HFF-Myc (cell line): ENCODE results near the gene BRD3.

Experiments used
- DNase-seq: peaks from one replicate; pipeline ENCODE4 v3.0.0-alpha.2; 2011; ENCODE audit warnings: low read depth; ENCODE audit errors: extremely low read depth
- H3K4me3 ChIP-seq: replicated peaks from 2 replicates; pipeline ENCODE4 v1.5.1; 2011; ENCODE audit warnings: low read depth, mild to moderate bottlenecking, control low read depth, low read length
- TF ChIP-seq, protein P1 (sequence below): IDR thresholded peaks from 2 replicates; pipeline ENCODE4 v1.5.1; 2012; ENCODE audit warnings: mild to moderate bottlenecking, low read depth, low read length, control low read depth; ENCODE audit errors: missing control alignments

The BRD3 gene

GRCh38 chr9:133987446-133987788 lies 80.4 kb downstream of the BRD3 start:
- no peak overlapping the region for H3K4me3 ChIP-seq
- TF ChIP-seq, protein P1, sequence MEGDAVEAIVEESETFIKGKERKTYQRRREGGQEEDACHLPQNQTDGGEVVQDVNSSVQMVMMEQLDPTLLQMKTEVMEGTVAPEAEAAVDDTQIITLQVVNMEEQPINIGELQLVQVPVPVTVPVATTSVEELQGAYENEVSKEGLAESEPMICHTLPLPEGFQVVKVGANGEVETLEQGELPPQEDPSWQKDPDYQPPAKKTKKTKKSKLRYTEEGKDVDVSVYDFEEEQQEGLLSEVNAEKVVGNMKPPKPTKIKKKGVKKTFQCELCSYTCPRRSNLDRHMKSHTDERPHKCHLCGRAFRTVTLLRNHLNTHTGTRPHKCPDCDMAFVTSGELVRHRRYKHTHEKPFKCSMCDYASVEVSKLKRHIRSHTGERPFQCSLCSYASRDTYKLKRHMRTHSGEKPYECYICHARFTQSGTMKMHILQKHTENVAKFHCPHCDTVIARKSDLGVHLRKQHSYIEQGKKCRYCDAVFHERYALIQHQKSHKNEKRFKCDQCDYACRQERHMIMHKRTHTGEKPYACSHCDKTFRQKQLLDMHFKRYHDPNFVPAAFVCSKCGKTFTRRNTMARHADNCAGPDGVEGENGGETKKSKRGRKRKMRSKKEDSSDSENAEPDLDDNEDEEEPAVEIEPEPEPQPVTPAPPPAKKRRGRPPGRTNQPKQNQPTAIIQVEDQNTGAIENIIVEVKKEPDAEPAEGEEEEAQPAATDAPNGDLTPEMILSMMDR, result no peak
- no peak for DNase-seq

- no peak overlapping the region for H3K4me3 ChIP-seq
- no peak for DNase-seq
- TF ChIP-seq, protein P1, result no peak
Measured at GRCh38 chr9:133986774-133987445, 80.9 kb downstream of the BRD3 start.

- H3K4me3 ChIP-seq, result no peak overlapping the region
- no peak for DNase-seq
- TF ChIP-seq, protein P1, result no peak
Measured at GRCh38 chr9:133986061-133986460, 81.8 kb downstream of the BRD3 start.

DNA sequence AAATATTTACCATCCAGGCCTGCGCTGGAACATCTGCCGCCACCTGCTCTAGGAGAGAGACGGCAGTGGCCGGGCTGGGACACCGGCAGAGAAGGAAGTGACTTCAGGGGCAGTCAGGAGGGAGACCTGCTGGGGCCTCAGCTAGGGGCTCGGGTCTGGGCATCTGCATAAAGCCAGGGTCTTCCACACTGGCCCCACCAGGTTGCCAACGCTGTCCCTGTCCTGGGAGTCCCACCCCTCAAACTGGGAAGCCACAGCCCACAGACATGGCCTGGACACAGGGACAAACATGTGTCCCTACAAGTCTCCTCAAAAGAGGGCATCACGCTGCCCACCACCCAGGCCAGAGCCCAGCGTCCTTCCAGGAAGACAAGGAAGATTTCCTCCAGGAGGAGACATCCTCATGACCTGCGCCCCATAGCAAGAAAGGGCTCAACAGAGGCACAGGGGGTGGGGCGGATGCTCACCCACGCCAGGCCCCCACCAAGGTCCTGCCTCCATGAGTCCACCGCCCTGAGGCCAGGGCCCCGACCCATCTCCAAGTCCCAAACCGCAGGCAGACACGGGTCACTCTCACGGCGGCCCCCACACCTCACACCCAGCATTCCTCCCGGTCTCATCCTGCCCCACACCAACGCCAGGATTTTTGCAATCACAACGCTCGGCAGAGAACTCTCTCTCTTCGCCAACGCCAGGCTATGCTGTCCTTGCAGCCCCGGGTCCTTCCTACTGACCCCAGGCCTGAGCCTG lies 84.7 kb downstream of the BRD3 start:
- no peak overlapping the region for H3K4me3 ChIP-seq
- TF ChIP-seq, protein P1, result no peak
- no peak for DNase-seq

GRCh38 chr9:133981958-133982681 lies 85.7 kb downstream of the BRD3 start:
- DNase-seq, result no peak
- H3K4me3 ChIP-seq, result no peak overlapping the region
- TF ChIP-seq, protein P1, result no peak

DNA sequence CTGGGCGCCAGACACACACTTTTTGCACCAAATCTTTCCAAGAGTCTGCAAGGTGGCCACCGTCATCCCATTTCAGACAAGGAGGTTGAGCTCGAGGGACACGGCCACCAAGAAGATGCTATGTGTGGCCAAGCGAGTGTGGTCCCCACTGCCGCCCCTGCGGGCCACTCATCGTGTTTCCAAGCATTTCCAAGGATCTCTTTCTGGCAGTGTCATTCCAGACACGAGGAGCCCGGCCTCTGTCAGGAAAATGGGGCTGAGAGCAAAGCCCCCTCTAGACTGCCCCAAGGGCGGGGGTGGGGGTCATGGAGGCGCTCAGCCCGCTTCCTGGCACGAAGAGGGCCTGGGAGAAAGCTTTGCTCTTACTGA lies 86.3 kb downstream of the BRD3 start:
- no peak for DNase-seq
- no peak overlapping the region for H3K4me3 ChIP-seq
- TF ChIP-seq, protein P1, result no peak
